RPMI7951 (cell line): Measurements from ENCODE around the gene SMC3. TPM values are rescaled to one million over a fixed set of nuclear protein-coding genes. Genes with fewer than 3 reads are reported as not detected.
"Not testable (repeated sequence)": the region's sequence is repeated elsewhere in the genome, so short reads cannot be mapped to it uniquely, and the experiment has no call there.

Source experiments
- DNase-seq: peaks from one replicate; pipeline ENCODE4 v3.0.0-alpha.2; 2012; ENCODE audit warnings: low read depth
- total RNA-seq: library from RNA; depleted of rRNA; stranded (reverse); fragments of >200 nt; shearing (Covaris generic); gene quantifications from 2 replicates; pipeline ENCODE4 v1.2.3, GENCODE V29; 2014

The SMC3 gene
- total RNA-seq, 1 experiment from 2014 or later: 43.0 TPM

DNA sequence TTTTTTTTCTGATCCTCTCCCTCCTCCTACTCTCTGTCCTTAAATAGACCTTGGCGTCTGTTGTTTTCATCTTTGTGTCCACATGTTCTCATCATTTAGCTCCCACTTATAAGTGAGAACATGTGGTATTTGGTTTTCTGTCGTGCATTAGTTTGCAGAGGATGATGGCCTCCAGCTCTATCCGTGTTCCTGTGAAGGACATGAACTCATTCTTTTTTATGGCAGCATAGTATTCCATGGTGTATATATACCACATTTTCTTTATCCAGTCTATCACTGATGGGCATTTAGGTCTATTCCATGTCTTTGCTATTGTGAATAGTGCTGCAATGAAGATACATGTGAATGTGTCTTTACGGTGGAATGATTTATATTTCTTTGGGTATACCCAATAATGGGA lies 55.8 kb downstream of the SMC3 start:
- DNase-seq: not testable (repeated sequence)

- DNase-seq: no peak
Observed at GRCh38 chr10:110625356-110625894, 57.9 kb downstream of the SMC3 start.

GRCh38 chr10:110625951-110626855 lies 58.7 kb downstream of the SMC3 start:
- DNase-seq: no peak

DNA sequence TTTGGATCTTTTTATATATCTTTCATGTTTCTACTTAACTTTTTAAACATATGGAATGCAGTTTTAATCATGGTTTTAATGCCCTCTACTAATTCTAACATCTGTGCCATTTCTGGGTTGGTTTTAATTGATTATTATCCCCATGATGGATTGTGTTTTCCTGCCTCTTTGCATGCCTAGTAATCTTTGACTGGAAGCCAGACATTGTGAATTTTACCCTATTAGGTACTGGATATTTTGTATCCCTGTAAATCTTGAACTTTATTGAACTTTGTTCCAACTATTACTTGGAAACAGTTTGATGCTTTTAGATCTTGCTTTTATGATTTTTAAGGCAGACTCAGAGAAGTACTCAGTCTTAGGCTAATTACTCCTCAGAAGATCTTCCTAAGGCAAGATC lies 60.7 kb downstream of the SMC3 start:
- no peak for DNase-seq

GRCh38 chr10:110629680-110630191 lies 62.2 kb downstream of the SMC3 start:
- no peak for DNase-seq

- no peak for DNase-seq
Observed at GRCh38 chr10:110631934-110632333, 64.4 kb downstream of the SMC3 start.

DNA sequence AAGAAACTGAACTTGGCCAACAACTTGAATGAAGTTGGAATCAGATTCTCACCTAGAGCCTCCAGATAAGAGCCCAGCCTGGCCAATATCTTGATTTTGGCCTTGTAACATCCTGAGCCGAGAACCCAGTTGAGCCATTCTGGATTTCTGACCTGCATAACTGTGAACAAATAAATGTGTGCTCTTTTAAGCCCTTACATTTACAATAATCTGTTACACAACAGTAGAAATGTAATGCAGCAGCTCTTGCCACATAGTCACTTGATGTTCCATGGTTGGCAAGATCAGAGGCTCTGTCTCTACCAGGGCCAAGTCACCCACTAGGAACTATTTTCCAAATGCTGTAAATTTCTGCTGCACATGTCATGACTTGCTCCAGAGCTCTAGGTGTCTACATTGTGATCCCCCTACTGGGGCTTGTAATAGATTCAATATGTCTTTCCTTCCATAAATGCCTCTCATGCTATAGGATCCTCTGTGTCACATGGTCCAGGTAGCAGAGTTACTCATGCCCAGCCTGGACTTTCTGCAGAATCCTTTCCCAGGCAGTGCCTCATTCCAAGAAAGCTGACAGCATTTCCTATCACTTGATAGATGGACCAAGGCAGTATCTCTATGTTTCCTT lies 65.2 kb downstream of the SMC3 start:
- DNase-seq: no peak

- peak; percentile 49 for DNase-seq
Observed at GRCh38 chr10:110634527-110635209, 67.2 kb downstream of the SMC3 start.

DNA sequence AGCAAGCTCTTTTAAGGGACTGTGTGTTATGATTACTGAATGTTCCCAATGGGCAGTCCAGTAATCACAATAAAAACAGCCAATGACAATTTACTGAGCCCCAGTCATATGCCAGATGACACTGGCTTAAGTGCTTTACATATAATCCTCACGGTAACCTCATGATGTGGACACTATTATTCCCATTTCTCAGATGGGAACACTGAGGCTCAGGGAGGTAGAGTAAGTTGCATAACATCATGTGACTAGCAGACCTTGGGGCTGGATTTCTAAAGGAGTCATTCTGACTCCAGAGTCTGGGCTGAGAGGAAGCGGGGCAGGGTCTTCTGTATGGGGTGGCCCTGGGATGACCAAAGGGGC lies 69.1 kb downstream of the SMC3 start:
- DNase-seq: no peak

DNA sequence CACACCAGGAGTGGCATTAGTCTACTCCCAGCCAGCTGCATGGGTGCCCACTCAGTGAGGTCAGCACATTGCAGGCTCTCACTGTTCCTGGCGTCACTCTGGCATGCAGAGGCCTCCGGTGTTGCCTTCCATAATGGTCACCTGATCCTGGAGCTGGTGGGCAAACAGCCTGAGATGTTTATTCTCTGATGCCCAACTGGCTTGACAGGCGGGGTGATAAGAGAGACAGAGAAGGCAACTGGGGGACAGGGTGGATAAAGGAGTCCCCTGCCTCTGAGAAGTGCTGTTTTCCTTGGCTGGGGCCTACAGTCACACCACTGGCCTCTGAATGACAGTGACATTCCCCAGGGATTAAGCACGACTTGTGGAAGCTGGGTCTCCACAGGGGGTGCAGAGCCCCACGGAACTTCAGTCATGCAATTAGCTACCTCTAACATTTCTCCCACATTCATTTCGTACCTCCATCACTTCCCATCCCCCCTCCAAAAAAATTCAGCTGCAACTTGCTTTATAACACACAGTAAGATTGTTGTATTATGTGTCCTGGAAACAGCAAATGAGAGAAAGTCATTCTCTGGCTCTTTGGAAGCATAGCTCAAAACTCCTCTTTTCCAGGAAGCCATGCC lies 69.5 kb downstream of the SMC3 start:
- DNase-seq: no peak

DNA sequence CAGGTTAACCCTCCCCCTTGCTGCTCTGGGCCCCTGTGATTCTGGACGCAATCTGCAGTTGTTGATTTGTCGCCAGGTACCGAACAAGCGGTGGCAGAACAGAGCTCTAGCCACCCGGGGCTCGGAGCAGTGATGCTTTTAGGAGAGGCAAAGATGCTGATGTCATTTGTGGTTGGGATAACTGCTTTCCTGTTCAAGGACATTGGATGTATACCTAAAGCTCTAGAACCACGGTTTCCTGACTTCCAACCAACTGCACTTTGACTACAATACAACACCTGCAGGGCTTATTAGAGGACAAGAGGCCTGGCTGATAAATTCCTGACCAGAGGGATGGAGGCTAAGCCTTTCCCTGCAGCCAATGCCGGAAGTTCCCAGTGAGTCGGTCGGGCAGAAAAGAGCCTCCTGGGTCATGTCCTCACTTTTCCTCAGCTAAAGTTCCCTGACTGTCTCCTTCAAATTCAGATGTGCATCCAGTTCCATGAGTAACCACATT lies 70.1 kb downstream of the SMC3 start:
- DNase-seq: no peak

GRCh38 chr10:110638319-110638718 lies 70.8 kb downstream of the SMC3 start:
- DNase-seq: no peak

DNA sequence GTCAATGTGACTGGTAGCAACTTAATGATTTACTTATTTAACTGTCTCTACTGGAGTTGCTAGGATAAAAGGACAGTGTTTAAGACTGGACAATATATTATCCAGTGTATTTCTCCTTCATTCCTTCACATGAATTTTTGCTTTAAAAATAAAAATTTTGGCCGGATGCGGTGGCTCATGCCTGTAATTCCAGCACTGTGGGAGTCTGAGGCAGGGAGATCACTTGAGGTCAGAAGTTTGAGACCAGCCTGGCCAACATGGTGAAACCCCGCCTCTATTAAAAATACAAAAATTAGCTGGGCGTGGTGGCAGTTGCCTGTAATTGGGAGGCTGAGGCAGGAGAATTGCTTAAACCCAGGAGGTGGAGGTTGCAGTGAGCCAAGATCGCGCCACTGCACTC lies 71.6 kb downstream of the SMC3 start:
- DNase-seq: not testable (repeated sequence)

- not testable (repeated sequence) for DNase-seq
Observed at GRCh38 chr10:110639858-110640257, 72.4 kb downstream of the SMC3 start.

GRCh38 chr10:110641256-110641655 lies 73.8 kb downstream of the SMC3 start:
- DNase-seq: peak; percentile 42

- no peak for DNase-seq
Observed at GRCh38 chr10:110642204-110643034, 74.9 kb downstream of the SMC3 start.

- no peak for DNase-seq
Observed at GRCh38 chr10:110643035-110643652, 75.6 kb downstream of the SMC3 start.

GRCh38 chr10:110643653-110644597 lies 76.4 kb downstream of the SMC3 start, which contains the start of gene RBM20:
Gene RBM20 (plus strand): TSS chr10:110644336. CDS start chr10:110644455, 119 bp downstream.
- DNase-seq: peak; percentile 28
